ENCODE measurements around the gene CHML.

DNA sequence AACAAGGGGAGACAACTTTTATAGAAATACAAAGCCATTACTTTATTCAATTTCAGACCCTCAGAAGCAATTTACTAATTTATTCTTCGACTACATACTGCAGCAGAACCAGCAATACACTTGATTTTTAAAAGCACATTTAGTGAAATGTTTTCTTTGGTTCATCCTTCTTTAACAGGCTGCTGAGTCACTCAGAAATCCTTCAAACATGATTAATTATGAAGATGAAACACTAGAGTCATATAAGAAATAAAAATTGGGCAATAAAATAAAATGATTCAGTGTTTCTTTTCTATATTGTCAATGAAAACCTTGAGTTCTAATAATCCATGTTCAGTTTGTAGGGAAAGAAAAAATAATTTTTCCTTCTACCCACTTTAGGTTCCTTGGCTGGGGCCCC is 47.0 kb downstream of the CHML start:
- TF ChIP-seq, protein P1, sequence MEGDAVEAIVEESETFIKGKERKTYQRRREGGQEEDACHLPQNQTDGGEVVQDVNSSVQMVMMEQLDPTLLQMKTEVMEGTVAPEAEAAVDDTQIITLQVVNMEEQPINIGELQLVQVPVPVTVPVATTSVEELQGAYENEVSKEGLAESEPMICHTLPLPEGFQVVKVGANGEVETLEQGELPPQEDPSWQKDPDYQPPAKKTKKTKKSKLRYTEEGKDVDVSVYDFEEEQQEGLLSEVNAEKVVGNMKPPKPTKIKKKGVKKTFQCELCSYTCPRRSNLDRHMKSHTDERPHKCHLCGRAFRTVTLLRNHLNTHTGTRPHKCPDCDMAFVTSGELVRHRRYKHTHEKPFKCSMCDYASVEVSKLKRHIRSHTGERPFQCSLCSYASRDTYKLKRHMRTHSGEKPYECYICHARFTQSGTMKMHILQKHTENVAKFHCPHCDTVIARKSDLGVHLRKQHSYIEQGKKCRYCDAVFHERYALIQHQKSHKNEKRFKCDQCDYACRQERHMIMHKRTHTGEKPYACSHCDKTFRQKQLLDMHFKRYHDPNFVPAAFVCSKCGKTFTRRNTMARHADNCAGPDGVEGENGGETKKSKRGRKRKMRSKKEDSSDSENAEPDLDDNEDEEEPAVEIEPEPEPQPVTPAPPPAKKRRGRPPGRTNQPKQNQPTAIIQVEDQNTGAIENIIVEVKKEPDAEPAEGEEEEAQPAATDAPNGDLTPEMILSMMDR (conservative IDR thresholded peaks at IDR 0.05; ENCODE audit: low read depth in 2 of 2): no peak
- no peak for TF ChIP-seq EZH2 (IDR thresholded peaks at IDR 0.05; ENCODE audit: low read depth, unreplicated experiment)
- no peak for TF ChIP-seq POLR2AphosphoS5 (IDR thresholded peaks at IDR 0.05; ENCODE audit: low read depth)
- TF ChIP-seq, protein P2, sequence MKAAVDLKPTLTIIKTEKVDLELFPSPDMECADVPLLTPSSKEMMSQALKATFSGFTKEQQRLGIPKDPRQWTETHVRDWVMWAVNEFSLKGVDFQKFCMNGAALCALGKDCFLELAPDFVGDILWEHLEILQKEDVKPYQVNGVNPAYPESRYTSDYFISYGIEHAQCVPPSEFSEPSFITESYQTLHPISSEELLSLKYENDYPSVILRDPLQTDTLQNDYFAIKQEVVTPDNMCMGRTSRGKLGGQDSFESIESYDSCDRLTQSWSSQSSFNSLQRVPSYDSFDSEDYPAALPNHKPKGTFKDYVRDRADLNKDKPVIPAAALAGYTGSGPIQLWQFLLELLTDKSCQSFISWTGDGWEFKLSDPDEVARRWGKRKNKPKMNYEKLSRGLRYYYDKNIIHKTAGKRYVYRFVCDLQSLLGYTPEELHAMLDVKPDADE (IDR thresholded peaks at IDR 0.05): no peak
- no peak for TF ChIP-seq EZH2phosphoT487 (IDR thresholded peaks at IDR 0.05; ENCODE audit: unreplicated experiment)
- TF ChIP-seq STAT1 (IDR thresholded peaks at IDR 0.05; ENCODE audit: unreplicated experiment): no peak
- TF ChIP-seq, protein P3, sequence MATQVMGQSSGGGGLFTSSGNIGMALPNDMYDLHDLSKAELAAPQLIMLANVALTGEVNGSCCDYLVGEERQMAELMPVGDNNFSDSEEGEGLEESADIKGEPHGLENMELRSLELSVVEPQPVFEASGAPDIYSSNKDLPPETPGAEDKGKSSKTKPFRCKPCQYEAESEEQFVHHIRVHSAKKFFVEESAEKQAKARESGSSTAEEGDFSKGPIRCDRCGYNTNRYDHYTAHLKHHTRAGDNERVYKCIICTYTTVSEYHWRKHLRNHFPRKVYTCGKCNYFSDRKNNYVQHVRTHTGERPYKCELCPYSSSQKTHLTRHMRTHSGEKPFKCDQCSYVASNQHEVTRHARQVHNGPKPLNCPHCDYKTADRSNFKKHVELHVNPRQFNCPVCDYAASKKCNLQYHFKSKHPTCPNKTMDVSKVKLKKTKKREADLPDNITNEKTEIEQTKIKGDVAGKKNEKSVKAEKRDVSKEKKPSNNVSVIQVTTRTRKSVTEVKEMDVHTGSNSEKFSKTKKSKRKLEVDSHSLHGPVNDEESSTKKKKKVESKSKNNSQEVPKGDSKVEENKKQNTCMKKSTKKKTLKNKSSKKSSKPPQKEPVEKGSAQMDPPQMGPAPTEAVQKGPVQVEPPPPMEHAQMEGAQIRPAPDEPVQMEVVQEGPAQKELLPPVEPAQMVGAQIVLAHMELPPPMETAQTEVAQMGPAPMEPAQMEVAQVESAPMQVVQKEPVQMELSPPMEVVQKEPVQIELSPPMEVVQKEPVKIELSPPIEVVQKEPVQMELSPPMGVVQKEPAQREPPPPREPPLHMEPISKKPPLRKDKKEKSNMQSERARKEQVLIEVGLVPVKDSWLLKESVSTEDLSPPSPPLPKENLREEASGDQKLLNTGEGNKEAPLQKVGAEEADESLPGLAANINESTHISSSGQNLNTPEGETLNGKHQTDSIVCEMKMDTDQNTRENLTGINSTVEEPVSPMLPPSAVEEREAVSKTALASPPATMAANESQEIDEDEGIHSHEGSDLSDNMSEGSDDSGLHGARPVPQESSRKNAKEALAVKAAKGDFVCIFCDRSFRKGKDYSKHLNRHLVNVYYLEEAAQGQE (IDR thresholded peaks at IDR 0.05; ENCODE audit: unreplicated experiment): no peak
- no peak for TF ChIP-seq ZNF114 (CRISPR knock-in tag; IDR thresholded peaks at IDR 0.05)
- no peak for TF ChIP-seq CREB1 (CRISPR knock-in tag; IDR thresholded peaks at IDR 0.05; ENCODE audit: low read depth)
- no peak for TF ChIP-seq JUNB (IDR thresholded peaks at IDR 0.05; ENCODE audit: unreplicated experiment)
- TF ChIP-seq ZNF331 (CRISPR knock-in tag; IDR thresholded peaks at IDR 0.05; ENCODE audit: low read depth): no peak
- TF ChIP-seq, protein P4, sequence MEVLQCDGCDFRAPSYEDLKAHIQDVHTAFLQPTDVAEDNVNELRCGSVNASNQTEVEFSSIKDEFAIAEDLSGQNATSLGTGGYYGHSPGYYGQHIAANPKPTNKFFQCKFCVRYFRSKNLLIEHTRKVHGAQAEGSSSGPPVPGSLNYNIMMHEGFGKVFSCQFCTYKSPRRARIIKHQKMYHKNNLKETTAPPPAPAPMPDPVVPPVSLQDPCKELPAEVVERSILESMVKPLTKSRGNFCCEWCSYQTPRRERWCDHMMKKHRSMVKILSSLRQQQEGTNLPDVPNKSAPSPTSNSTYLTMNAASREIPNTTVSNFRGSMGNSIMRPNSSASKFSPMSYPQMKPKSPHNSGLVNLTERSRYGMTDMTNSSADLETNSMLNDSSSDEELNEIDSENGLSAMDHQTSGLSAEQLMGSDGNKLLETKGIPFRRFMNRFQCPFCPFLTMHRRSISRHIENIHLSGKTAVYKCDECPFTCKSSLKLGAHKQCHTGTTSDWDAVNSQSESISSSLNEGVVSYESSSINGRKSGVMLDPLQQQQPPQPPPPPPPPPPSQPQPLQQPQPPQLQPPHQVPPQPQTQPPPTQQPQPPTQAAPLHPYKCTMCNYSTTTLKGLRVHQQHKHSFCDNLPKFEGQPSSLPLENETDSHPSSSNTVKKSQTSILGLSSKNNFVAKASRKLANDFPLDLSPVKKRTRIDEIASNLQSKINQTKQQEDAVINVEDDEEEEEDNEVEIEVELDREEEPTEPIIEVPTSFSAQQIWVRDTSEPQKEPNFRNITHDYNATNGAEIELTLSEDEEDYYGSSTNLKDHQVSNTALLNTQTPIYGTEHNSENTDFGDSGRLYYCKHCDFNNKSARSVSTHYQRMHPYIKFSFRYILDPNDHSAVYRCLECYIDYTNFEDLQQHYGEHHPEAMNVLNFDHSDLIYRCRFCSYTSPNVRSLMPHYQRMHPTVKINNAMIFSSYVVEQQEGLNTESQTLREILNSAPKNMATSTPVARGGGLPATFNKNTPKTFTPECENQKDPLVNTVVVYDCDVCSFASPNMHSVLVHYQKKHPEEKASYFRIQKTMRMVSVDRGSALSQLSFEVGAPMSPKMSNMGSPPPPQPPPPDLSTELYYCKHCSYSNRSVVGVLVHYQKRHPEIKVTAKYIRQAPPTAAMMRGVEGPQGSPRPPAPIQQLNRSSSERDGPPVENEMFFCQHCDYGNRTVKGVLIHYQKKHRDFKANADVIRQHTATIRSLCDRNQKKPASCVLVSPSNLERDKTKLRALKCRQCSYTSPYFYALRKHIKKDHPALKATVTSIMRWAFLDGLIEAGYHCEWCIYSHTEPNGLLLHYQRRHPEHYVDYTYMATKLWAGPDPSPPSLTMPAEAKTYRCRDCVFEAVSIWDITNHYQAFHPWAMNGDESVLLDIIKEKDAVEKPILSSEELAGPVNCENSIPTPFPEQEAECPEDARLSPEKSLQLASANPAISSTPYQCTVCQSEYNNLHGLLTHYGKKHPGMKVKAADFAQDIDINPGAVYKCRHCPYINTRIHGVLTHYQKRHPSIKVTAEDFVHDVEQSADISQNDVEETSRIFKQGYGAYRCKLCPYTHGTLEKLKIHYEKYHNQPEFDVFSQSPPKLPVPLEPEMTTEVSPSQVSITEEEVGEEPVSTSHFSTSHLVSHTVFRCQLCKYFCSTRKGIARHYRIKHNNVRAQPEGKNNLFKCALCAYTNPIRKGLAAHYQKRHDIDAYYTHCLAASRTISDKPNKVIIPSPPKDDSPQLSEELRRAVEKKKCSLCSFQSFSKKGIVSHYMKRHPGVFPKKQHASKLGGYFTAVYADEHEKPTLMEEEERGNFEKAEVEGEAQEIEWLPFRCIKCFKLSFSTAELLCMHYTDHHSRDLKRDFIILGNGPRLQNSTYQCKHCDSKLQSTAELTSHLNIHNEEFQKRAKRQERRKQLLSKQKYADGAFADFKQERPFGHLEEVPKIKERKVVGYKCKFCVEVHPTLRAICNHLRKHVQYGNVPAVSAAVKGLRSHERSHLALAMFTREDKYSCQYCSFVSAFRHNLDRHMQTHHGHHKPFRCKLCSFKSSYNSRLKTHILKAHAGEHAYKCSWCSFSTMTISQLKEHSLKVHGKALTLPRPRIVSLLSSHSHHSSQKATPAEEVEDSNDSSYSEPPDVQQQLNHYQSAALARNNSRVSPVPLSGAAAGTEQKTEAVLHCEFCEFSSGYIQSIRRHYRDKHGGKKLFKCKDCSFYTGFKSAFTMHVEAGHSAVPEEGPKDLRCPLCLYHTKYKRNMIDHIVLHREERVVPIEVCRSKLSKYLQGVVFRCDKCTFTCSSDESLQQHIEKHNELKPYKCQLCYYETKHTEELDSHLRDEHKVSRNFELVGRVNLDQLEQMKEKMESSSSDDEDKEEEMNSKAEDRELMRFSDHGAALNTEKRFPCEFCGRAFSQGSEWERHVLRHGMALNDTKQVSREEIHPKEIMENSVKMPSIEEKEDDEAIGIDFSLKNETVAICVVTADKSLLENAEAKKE (CRISPR knock-in tag; IDR thresholded peaks at IDR 0.05): no peak

Measured in GM23338 (cell line).